ENCODE results near the gene CYP26C1.

GRCh38 chr10:93071674-93072224, 11.2 kb downstream of the CYP26C1 start:
- TF ChIP-seq, protein P1, sequence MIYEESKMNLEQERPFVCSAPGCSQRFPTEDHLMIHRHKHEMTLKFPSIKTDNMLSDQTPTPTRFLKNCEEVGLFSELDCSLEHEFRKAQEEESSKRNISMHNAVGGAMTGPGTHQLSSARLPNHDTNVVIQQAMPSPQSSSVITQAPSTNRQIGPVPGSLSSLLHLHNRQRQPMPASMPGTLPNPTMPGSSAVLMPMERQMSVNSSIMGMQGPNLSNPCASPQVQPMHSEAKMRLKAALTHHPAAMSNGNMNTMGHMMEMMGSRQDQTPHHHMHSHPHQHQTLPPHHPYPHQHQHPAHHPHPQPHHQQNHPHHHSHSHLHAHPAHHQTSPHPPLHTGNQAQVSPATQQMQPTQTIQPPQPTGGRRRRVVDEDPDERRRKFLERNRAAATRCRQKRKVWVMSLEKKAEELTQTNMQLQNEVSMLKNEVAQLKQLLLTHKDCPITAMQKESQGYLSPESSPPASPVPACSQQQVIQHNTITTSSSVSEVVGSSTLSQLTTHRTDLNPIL (CRISPR knock-in tag; IDR thresholded peaks at IDR 0.05) = no peak
- TF ChIP-seq MAX (CRISPR knock-in tag; IDR thresholded peaks at IDR 0.05) (no peak), RNF2 (IDR thresholded peaks at IDR 0.05) (peak; percentile 85), ATF7 (IDR thresholded peaks at IDR 0.05) (peak; percentile 56), SIN3A (IDR thresholded peaks at IDR 0.05; ENCODE audit: borderline replicate concordance in 2 of 2, control insufficient read depth in 1 of 2, low read depth in 2 of 2, low read length in 2 of 2) (no peak), SAFB2 (IDR thresholded peaks at IDR 0.05; ENCODE audit: borderline replicate concordance, low read depth, low read length, severe bottlenecking) (no peak), ZBTB33 (CRISPR knock-in tag; IDR thresholded peaks at IDR 0.05) (no peak), CTCF (IDR thresholded peaks at IDR 0.05 in 2 of 3, conservative IDR thresholded peaks at IDR 0.05 in 1 of 3; ENCODE audit: insufficient read depth in 2 of 3, low read depth in 1 of 3, low read length in 3 of 3) (peak; percentile 15 to 42 (median 38); a peak in 3 of 6 replicates), EP300 (IDR thresholded peaks at IDR 0.05; ENCODE audit: low read length) (peak; percentile 64)

Measured in K562 (cell line).